Ammon's horn (tissue), 1 donor: ENCODE data around the gene RAB3GAP2.
"Not testable (repeated sequence)": the region's sequence is repeated elsewhere in the genome, so short reads cannot be mapped to it uniquely, and the experiment has no call there.

ENCODE experiments used
- DNase-seq: peaks from one replicate; pipeline ENCODE4 v3.0.0-alpha.2; 2016; ENCODE audit warnings: low spot score

RAB3GAP2 gene

GRCh38 chr1:220135755-220136154 is 136.5 kb downstream of the RAB3GAP2 start:
- no peak for DNase-seq

- no peak for DNase-seq
Measured at GRCh38 chr1:220129479-220130210, 142.6 kb downstream of the RAB3GAP2 start.

- no peak for DNase-seq
Measured at GRCh38 chr1:220127076-220127475, 145.2 kb downstream of the RAB3GAP2 start.

DNA sequence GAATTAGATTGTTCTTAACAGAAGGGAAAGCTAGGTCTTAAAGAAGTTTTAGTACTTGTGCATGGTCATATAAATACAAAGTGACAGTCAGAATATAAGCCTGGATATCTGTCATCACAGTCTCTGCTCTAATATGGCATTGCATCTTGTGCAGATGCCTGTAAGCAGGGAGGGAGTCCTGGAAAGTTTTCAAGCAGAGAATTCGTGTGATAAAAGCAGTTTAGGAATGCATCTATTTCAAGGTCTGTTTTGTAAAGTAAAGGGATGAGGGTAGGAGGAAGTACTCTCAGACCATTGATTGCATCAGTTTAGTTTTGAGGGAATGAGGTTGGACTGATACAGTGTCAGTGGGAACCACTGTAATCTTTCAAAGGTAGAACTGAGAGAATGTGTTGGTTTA is 147.7 kb downstream of the RAB3GAP2 start:
- no peak for DNase-seq

GRCh38 chr1:220123889-220124288 is 148.4 kb downstream of the RAB3GAP2 start:
- DNase-seq: no peak

GRCh38 chr1:220123066-220123465 is 149.2 kb downstream of the RAB3GAP2 start:
- no peak for DNase-seq

DNA sequence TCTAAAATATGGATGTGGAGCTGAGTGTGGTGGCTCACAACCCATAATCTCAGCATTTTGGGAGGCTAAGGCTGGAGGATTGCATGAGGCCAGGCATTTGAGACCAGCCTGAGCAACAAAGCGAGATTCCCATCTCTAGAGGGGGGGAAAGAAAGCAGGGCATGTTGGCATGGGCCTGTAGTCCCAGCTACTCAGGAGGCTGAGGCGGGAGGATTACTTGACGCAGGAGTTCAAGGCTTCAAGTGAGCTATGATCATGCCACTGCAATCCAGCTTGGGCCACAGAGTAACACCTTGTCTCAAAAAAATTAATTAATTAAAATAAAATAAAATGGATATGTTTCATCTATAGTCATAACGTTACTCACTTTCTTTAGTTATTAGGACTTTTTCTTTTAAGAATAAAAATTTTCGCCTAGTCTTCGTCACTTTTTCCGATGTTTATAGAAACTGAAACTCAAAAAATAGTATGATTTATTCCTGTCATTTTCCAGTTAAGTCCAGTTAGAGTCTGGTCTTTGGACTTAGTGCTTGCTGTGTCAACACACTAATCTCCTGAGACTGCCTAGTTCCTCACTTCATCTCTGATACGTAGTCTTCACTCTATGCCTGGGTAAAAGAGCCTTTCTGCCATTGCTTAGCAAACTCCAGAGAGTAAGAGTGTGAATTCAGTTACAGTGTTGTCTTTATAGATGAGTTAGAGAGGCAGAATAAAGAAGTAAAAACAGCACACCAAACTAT is 150.3 kb downstream of the RAB3GAP2 start:
- no peak for DNase-seq

DNA sequence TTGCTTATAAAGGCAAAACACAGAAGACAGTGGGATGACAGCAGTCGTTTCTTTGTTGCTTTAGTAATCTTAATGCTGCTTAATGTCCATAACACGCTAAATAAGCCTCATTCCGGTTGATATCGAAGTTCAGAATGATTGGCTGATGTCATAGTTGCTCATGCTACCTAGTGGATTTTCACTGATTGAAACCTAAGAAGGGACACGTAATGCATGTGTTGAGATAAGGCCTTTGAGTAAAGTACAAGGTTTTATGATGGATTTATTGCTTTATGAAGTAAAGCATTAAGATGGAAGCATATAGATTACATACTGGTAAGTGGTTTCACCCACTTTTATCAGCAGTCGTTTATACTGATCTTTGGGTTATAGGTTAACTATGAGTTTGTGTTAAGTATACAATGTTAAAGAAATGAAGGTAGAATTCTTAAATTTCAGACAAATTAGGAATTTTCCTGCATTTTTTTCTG is 153.2 kb downstream of the RAB3GAP2 start:
- no peak for DNase-seq

DNA sequence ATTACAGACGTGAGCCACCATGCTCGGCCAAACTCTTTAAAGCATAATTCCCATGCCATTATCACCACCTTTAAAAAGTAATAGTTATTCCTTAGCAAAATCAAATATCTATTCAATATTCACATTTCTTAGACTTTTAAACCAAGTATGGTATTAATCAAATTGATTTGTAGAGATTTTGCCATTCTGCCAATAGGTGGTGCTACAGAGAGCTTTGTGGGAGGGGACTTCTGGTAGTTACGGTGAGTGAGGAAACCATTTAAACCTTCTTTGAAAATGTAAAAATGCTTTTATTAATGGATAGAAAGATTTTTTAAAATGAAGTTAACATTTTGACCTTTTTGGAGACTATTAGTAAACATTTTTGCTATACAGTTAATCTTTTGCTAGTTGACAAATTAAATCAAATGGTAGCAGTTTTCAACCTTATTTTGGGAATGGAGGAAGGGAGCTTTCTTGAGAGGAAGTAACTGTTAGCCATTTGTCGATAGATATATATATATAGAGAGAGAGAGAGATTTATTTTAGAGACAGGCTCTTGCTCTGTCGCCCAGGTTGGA is 159.0 kb downstream of the RAB3GAP2 start:
- DNase-seq: no peak

DNA sequence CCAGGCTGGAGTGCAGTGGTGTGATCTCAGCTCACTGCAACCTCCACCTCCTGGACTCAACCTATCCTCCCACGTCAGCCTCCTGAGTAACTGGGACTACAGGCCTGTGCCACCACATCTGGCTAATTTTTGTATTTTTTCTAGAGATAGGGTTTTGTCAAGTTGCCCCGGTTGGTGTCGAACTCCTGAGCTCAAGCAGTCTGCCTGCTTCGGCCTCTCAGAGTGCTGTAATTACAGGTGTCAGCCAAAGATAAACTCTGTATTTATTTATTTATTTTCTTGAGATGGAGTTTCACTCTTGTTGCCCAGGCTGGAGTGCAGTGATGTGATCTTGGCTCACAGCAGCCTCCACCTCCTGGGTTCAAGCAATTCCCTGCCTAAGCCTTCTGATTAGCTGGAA is 159.7 kb downstream of the RAB3GAP2 start:
- not testable (repeated sequence) for DNase-seq

DNA sequence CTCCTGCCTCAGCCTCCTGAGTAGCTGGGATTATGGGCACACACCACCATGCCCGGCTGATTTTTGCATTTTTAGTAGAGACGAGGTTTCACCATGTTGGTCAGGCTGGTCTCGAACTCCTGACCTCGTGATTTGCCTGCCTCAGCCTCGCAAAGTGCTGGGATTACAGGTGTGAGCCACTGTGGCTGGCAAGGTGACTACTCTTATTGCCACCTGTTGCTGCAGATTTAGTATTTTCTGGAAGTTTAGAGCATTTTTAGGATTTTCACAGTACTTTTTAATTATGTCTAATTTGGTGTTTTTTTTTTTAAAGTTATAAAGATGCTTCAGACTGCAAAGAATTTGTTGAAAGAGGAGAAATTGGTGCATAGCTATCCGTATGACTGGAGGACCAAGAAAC is 161.8 kb downstream of the RAB3GAP2 start:
- DNase-seq: not testable (repeated sequence)

DNA sequence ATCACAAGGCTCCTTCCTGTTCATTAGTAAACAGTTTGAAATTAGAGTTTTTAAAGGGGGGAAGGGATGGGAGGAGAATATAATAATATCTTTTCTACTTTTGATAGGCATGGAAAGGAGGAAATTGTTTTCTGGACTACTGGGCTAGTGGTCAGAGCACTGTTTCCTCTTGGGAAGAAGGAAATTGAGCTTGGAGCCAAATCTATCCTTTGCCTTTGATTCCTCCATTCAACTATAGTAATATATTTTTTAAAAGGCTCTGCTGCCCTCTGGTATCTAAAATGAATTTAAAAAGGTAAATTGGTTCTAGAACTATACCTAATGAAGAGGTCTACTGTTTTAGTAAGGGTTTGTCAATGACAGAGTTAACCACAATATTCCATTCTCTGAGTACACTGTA is 172.4 kb downstream of the RAB3GAP2 start:
- DNase-seq: no peak
